IPS DF 4.7 (cell line): Measurements from ENCODE around the gene MYBPC3.

Source experiments
- DNase-seq: peaks from one replicate; pipeline ENCODE4 v3.0.0-alpha.2; 2013; ENCODE audit warnings: low spot score; ENCODE audit errors: extremely low read depth

The MYBPC3 gene

GRCh38 chr11:47352556-47352955 is at the start of gene MYBPC3:
Gene MYBPC3, minus strand, starts transcription at chr11:47352702. Its CDS starts 55 bp downstream, at chr11:47352647.
- DNase-seq, result no peak

- no peak for DNase-seq
Measured at GRCh38 chr11:47400768-47401279, 48.3 kb upstream of the MYBPC3 start.

GRCh38 chr11:47399860-47400767 is 47.6 kb upstream of the MYBPC3 start:
- DNase-seq, result no peak

GRCh38 chr11:47398551-47398950 is 46.0 kb upstream of the MYBPC3 start:
- DNase-seq, result no peak

GRCh38 chr11:47398011-47398410 is 45.5 kb upstream of the MYBPC3 start:
- DNase-seq, result no peak

GRCh38 chr11:47396049-47396320 is 43.5 kb upstream of the MYBPC3 start:
- no peak for DNase-seq

GRCh38 chr11:47395223-47396048 is 42.9 kb upstream of the MYBPC3 start:
- no peak for DNase-seq

GRCh38 chr11:47394322-47395222 is 42.1 kb upstream of the MYBPC3 start:
- DNase-seq, result no peak

GRCh38 chr11:47394050-47394321 is 41.5 kb upstream of the MYBPC3 start:
- DNase-seq, result no peak

GRCh38 chr11:47393163-47394049 is 40.9 kb upstream of the MYBPC3 start:
- DNase-seq, result no peak

GRCh38 chr11:47392546-47393162 is 40.2 kb upstream of the MYBPC3 start:
- DNase-seq, result no peak

GRCh38 chr11:47391711-47392432 is 39.4 kb upstream of the MYBPC3 start:
- DNase-seq, result no peak

GRCh38 chr11:47391077-47391583 is 38.6 kb upstream of the MYBPC3 start:
- no peak for DNase-seq

- no peak for DNase-seq
Measured at GRCh38 chr11:47390422-47390760, 37.9 kb upstream of the MYBPC3 start.

GRCh38 chr11:47389577-47390421 is 37.3 kb upstream of the MYBPC3 start:
- DNase-seq, result no peak

- no peak for DNase-seq
Measured at GRCh38 chr11:47388697-47389576, 36.4 kb upstream of the MYBPC3 start.

GRCh38 chr11:47387944-47388696 is 35.6 kb upstream of the MYBPC3 start:
- no peak for DNase-seq
